Tibial nerve (tissue), 4 donors: ENCODE measurements around the gene PTPA. TPM values are rescaled to one million over a fixed set of nuclear protein-coding genes. Genes with fewer than 3 reads are reported as not detected.
A peak's percentile ranks its signal among the peaks of the same experiment; 100 is the strongest.

Experiments
- DNase-seq, 2 donors: peaks; one replicate each; pipeline ENCODE4 v3.0.0-alpha.2; 2019; ENCODE audit warnings: low spot score in 2 of 2
- H3K27ac ChIP-seq, 4 donors: fragments of 200-600 bp; sonication (generic) in 3 of 4; one replicate each; pipeline ENCODE4 v1.5.1; 2017 to 2019; ENCODE audit warnings: mild to moderate bottlenecking in 1 of 4
- H3K27me3 ChIP-seq, 2 donors: fragments of 200-600 bp; sonication (generic) in 1 of 2; one replicate each; pipeline versions ENCODE4 v1.5.1 to v1.6.0; 2017 to 2019
- H3K36me3 ChIP-seq, 3 donors: fragments of 200-600 bp; sonication (generic); one replicate each; pipeline ENCODE4 v1.5.1; 2018 to 2019
- H3K4me1 ChIP-seq, 4 donors: fragments of 200-600 bp; sonication (generic) in 3 of 4; one replicate each; pipeline ENCODE4 v1.5.1; 2017 to 2019
- H3K4me3 ChIP-seq, 4 donors: fragments of 200-600 bp; sonication (generic) in 3 of 4; one replicate each; pipeline ENCODE4 v1.5.1; 2017 to 2019; ENCODE audit warnings: mild to moderate bottlenecking in 1 of 4, moderate library complexity in 1 of 4
- H3K9me3 ChIP-seq, 4 donors: fragments of 200-600 bp; sonication (generic) in 3 of 4; one replicate each; pipeline ENCODE4 v1.5.1; 2017 to 2019
- CTCF ChIP-seq, 5 experiments: fragments of 200-600 bp in 3 of 5; fragments of 450-650 bp in 2 of 5; sonication (generic) in 3 of 5; IDR thresholded peaks; one replicate each; pipeline ENCODE4 v1.5.1; 2016 to 2019; ENCODE audit warnings: antibody characterized with exemption in 5 of 5, mild to moderate bottlenecking in 3 of 5, moderate library complexity in 2 of 5
- EP300 ChIP-seq, 2 donors: sonication (generic); formaldehyde crosslinking; IDR thresholded peaks; one replicate each; pipeline ENCODE4 v1.6.1; 2017; ENCODE audit warnings: antibody characterized with exemption in 2 of 2, mild to moderate bottlenecking in 1 of 2
- POLR2A ChIP-seq, 2 donors: fragments of 450-650 bp; IDR thresholded peaks; one replicate each; pipeline ENCODE4 v1.6.1; 2017; ENCODE audit warnings: antibody characterized with exemption in 2 of 2, mild to moderate bottlenecking in 2 of 2, moderate library complexity in 2 of 2
- WGBS, 2 donors: methylation state at CpG; one replicate each; pipeline ENCODE4 v1.1.5; 2018; 5-methylcytosine and 5-hydroxymethylcytosine counted together
- total RNA-seq, 4 donors: library from RNA; depleted of rRNA; stranded (reverse); fragments of >200 nt; gene quantifications; one replicate each; pipeline ENCODE4 v1.1.0, GENCODE V29; 2016

Gene PTPA
- total RNA-seq, 4 donors from 2014 or later = 38.0 to 50.1 (median 44.0) TPM

DNA sequence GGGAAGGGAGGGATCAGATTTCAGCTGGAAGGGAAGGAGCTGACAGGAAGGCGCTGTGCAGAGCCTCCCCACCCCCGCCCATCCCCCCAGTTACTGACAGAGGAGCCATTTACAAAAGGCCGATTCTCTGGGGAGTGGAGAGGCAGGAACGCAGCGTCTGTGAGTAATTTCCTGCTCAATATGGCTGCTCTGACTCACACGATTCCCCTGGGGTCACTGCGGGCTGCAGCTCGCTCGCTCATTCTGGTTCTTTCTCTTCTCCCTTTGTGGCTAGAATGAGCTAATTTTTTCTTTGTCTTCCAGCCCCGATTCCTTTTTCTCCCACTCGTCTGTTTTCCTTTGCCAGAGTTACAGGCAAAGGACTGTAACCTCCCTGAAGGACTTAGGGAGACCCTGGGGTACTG is 28.8 kb downstream of the PTPA start:
- Histone ChIP-seq H3K36me3 (peaks cover 0 to 22% (median 0%) of the 10 kb centered on the region in 3 donors), H3K27me3 (no peaks in the 10 kb centered on the region), H3K4me1 (peaks cover 15 to 89% (median 71%) of the 10 kb centered on the region in 4 donors), H3K27ac (peak overlapping the region; percentile 97 to 100 (median 100)), H3K4me3 (peak overlapping the region; percentile 6 to 48 (median 40)), H3K9me3 (no peaks in the 10 kb centered on the region)
- 0 to 1% methylated on average over 11 of the region's 11 CpGs for WGBS, 2 donors
- peak; percentile 95 to 97 for DNase-seq
- TF ChIP-seq EP300 (IDR thresholded peaks at IDR 0.05) = peak; percentile 94 to 98
- TF ChIP-seq CTCF (IDR thresholded peaks at IDR 0.05) = no peak
- peak; percentile 56 to 76 for TF ChIP-seq POLR2A (IDR thresholded peaks at IDR 0.05)

DNA sequence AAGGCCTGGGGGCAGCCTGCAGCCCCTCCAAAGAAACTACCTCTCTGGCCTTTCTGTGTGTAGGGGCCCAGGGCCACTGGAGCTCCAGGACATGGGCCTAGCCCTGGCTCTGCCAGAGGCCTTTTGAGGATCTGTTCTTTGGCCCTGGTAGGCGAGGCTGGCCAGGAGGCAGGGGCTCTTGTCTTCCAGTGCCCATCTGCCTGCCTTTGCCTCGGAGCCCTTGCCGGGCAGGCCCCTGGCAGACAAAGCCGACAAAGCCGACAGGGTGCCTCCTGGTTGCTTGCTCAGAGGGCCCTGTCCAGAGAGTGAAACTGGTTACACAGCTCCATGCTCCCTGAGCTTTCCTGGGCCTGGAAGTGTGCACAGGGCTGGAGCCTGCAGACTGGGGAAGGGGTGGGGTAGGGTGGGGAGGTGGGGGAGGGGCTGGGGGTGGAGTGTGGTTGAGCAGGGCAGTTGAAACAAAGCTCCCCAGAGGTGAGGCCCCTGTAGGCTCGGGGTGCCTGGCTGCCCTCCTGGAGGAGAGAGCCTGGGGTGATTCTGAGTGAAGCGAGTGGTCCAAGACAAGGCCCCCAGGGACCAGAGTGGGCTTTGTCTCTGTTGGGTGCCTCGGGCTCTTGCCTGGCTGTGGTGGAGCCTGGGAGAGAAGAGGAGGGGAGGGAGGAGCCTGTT is 29.3 kb downstream of the PTPA start:
- DNase-seq = no peak
- Histone ChIP-seq H3K36me3 (peaks cover 0 to 17% (median 0%) of the 10 kb centered on the region in 3 donors), H3K27ac (peak overlapping the region; percentile 97 to 100 (median 100)), H3K27me3 (no peaks in the 10 kb centered on the region), H3K9me3 (no peaks in the 10 kb centered on the region), H3K4me3 (peak overlapping the region in 3 of 4 donors; percentile 6 to 48 (median 47)), H3K4me1 (peaks cover 15 to 94% (median 77%) of the 10 kb centered on the region in 4 donors)
- no peak for TF ChIP-seq EP300 (IDR thresholded peaks at IDR 0.05)
- no peak for TF ChIP-seq CTCF (IDR thresholded peaks at IDR 0.05)
- no peak for TF ChIP-seq POLR2A (IDR thresholded peaks at IDR 0.05)
- WGBS, 2 donors = 7% methylated on average over 7 to 8 of the region's 8 CpGs

- H3K36me3 ChIP-seq = peaks cover 0 to 14% (median 0%) of the 10 kb centered on the region in 3 donors
- peak overlapping the region; percentile 97 to 100 (median 100) for H3K27ac ChIP-seq
- TF ChIP-seq CTCF (IDR thresholded peaks at IDR 0.05) = peak in 1 of 5 experiments; percentile 11
- TF ChIP-seq POLR2A (IDR thresholded peaks at IDR 0.05) = peak in 1 of 2 donors; percentile 20
- TF ChIP-seq EP300 (IDR thresholded peaks at IDR 0.05) = peak; percentile 38 to 85
- DNase-seq = peak; percentile 54 to 79
- H3K9me3 ChIP-seq = no peaks in the 10 kb centered on the region
- H3K27me3 ChIP-seq = no peaks in the 10 kb centered on the region
- H3K4me3 ChIP-seq = peak overlapping the region; percentile 6 to 48 (median 14)
- 6% methylated on average over 12 to 13 of the region's 13 CpGs for WGBS, 2 donors
- peaks cover 15 to 98% (median 84%) of the 10 kb centered on the region in 4 donors for H3K4me1 ChIP-seq
These were observed 30.1 kb downstream of the PTPA start for GRCh38 chr9:129141066-129142041.

GRCh38 chr9:129142138-129142935 is 31.1 kb downstream of the PTPA start:
- Histone ChIP-seq H3K27ac (peak overlapping the region; percentile 97 to 100 (median 100)), H3K9me3 (no peaks in the 10 kb centered on the region), H3K36me3 (peaks cover 0 to 10% (median 0%) of the 10 kb centered on the region in 3 donors), H3K4me1 (peaks cover 15 to 98% (median 89%) of the 10 kb centered on the region in 4 donors), H3K27me3 (no peaks in the 10 kb centered on the region), H3K4me3 (peak overlapping the region in 1 of 4 donors; percentile 21)
- TF ChIP-seq POLR2A (IDR thresholded peaks at IDR 0.05) = no peak
- no peak for TF ChIP-seq CTCF (IDR thresholded peaks at IDR 0.05)
- TF ChIP-seq EP300 (IDR thresholded peaks at IDR 0.05) = no peak
- WGBS, 2 donors = 36 to 53% methylated on average over 12 to 13 of the region's 15 CpGs
- no peak for DNase-seq
